Measurements from ENCODE around the gene NPIPB12.
"Not testable (repeated sequence)": the region's sequence is repeated elsewhere in the genome, so short reads cannot be mapped to it uniquely, and the experiment has no call there.

NPIPB12 gene

GRCh38 chr16:29506308-29506707 lies at the start of gene NPIPB12:
Gene NPIPB12 (minus strand): TSS chr16:29506408.
- H3K27ac ChIP-seq (ENCODE audit: low read depth in 2 of 2, low read length in 2 of 2); H3K4me3 ChIP-seq (ENCODE audit: low read length in 2 of 2); H3K36me3 ChIP-seq (ENCODE audit: control insufficient read depth in 2 of 2, insufficient read depth in 2 of 2, low read length in 2 of 2); H3K9ac ChIP-seq (ENCODE audit: low read depth in 1 of 2, low read length in 2 of 2); H3K4me1 ChIP-seq (ENCODE audit: control insufficient read depth in 2 of 2, insufficient read depth in 2 of 2, low read length in 2 of 2); H3K27me3 ChIP-seq (ENCODE audit: control insufficient read depth in 2 of 2, insufficient read depth in 2 of 2, low read length in 2 of 2); H3K9me3 ChIP-seq (ENCODE audit: control insufficient read depth in 2 of 2, low read length in 2 of 2): not testable (repeated sequence)

DNA sequence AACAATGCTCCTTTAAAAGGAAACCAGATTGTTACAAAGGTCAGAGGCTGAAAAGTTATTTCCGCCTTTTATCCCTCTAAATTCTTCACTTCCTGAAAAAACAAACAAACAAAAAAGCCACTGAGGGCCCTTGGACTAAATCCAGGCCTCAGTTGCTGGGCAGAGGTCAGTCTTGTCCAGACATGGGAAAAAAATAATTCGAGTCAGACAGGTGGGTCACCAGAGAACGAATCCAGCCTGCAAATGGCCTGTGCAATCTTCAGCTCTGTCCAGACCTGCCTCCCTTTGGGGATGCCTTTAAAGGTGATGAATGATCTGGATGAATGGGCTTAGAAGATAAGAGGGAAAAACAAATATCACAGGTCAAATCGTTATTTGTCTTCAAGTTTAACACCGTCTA lies 15.3 kb upstream of the NPIPB12 start:
- not testable (repeated sequence) for H3K36me3 ChIP-seq (ENCODE audit: control insufficient read depth in 2 of 2, insufficient read depth in 2 of 2, low read length in 2 of 2); H3K4me1 ChIP-seq (ENCODE audit: control insufficient read depth in 2 of 2, insufficient read depth in 2 of 2, low read length in 2 of 2); H3K9ac ChIP-seq (ENCODE audit: low read depth in 1 of 2, low read length in 2 of 2); H3K9me3 ChIP-seq (ENCODE audit: control insufficient read depth in 2 of 2, low read length in 2 of 2); H3K27ac ChIP-seq (ENCODE audit: low read depth in 2 of 2, low read length in 2 of 2); H3K27me3 ChIP-seq (ENCODE audit: control insufficient read depth in 2 of 2, insufficient read depth in 2 of 2, low read length in 2 of 2); H3K4me3 ChIP-seq (ENCODE audit: low read length in 2 of 2)

- H3K4me3 ChIP-seq (ENCODE audit: low read length in 2 of 2); H3K4me1 ChIP-seq (ENCODE audit: control insufficient read depth in 2 of 2, insufficient read depth in 2 of 2, low read length in 2 of 2); H3K9ac ChIP-seq (ENCODE audit: low read depth in 1 of 2, low read length in 2 of 2); H3K27ac ChIP-seq (ENCODE audit: low read depth in 2 of 2, low read length in 2 of 2); H3K36me3 ChIP-seq (ENCODE audit: control insufficient read depth in 2 of 2, insufficient read depth in 2 of 2, low read length in 2 of 2); H3K9me3 ChIP-seq (ENCODE audit: control insufficient read depth in 2 of 2, low read length in 2 of 2); H3K27me3 ChIP-seq (ENCODE audit: control insufficient read depth in 2 of 2, insufficient read depth in 2 of 2, low read length in 2 of 2): not testable (repeated sequence)
Measured at GRCh38 chr16:29482276-29482675, 23.9 kb downstream of the NPIPB12 start.

DNA sequence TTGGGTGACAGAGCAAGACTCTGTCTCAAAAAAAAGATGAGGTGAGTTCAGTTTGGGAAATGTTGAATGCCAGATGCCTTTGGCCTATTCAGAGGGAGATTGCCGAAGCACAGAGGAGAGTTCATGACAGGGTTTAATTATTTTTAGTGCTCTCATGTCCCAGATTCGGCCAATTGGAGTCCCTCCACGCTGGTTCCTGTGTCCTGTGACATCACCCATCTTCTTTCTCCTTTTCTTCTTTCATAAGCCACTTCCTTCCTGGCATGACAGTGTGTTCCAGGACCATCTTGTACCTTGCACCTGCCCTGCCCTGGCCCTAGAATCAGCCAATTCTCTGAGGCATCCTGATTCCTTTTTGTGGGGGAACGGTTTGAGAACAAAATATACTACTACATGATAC lies 34.1 kb downstream of the NPIPB12 start:
- H3K9me3 ChIP-seq (ENCODE audit: control insufficient read depth in 2 of 2, low read length in 2 of 2); H3K36me3 ChIP-seq (ENCODE audit: control insufficient read depth in 2 of 2, insufficient read depth in 2 of 2, low read length in 2 of 2); H3K4me1 ChIP-seq (ENCODE audit: control insufficient read depth in 2 of 2, insufficient read depth in 2 of 2, low read length in 2 of 2); H3K27me3 ChIP-seq (ENCODE audit: control insufficient read depth in 2 of 2, insufficient read depth in 2 of 2, low read length in 2 of 2); H3K27ac ChIP-seq (ENCODE audit: low read depth in 2 of 2, low read length in 2 of 2); H3K4me3 ChIP-seq (ENCODE audit: low read length in 2 of 2); H3K9ac ChIP-seq (ENCODE audit: low read depth in 1 of 2, low read length in 2 of 2): not testable (repeated sequence)

- not testable (repeated sequence) for H3K9me3 ChIP-seq (ENCODE audit: control insufficient read depth in 2 of 2, low read length in 2 of 2); H3K27me3 ChIP-seq (ENCODE audit: control insufficient read depth in 2 of 2, insufficient read depth in 2 of 2, low read length in 2 of 2); H3K4me1 ChIP-seq (ENCODE audit: control insufficient read depth in 2 of 2, insufficient read depth in 2 of 2, low read length in 2 of 2); H3K27ac ChIP-seq (ENCODE audit: low read depth in 2 of 2, low read length in 2 of 2); H3K36me3 ChIP-seq (ENCODE audit: control insufficient read depth in 2 of 2, insufficient read depth in 2 of 2, low read length in 2 of 2); H3K4me3 ChIP-seq (ENCODE audit: low read length in 2 of 2); H3K9ac ChIP-seq (ENCODE audit: low read depth in 1 of 2, low read length in 2 of 2)
Measured at GRCh38 chr16:29469660-29470059, 36.5 kb downstream of the NPIPB12 start.

GRCh38 chr16:29467654-29468366 lies 38.4 kb downstream of the NPIPB12 start:
- H3K36me3 ChIP-seq (ENCODE audit: control insufficient read depth in 2 of 2, insufficient read depth in 2 of 2, low read length in 2 of 2); H3K9ac ChIP-seq (ENCODE audit: low read depth in 1 of 2, low read length in 2 of 2); H3K27me3 ChIP-seq (ENCODE audit: control insufficient read depth in 2 of 2, insufficient read depth in 2 of 2, low read length in 2 of 2); H3K9me3 ChIP-seq (ENCODE audit: control insufficient read depth in 2 of 2, low read length in 2 of 2); H3K27ac ChIP-seq (ENCODE audit: low read depth in 2 of 2, low read length in 2 of 2); H3K4me3 ChIP-seq (ENCODE audit: low read length in 2 of 2); H3K4me1 ChIP-seq (ENCODE audit: control insufficient read depth in 2 of 2, insufficient read depth in 2 of 2, low read length in 2 of 2): not testable (repeated sequence)

- not testable (repeated sequence) for H3K27ac ChIP-seq (ENCODE audit: low read depth in 2 of 2, low read length in 2 of 2); H3K4me1 ChIP-seq (ENCODE audit: control insufficient read depth in 2 of 2, insufficient read depth in 2 of 2, low read length in 2 of 2); H3K4me3 ChIP-seq (ENCODE audit: low read length in 2 of 2); H3K9ac ChIP-seq (ENCODE audit: low read depth in 1 of 2, low read length in 2 of 2); H3K9me3 ChIP-seq (ENCODE audit: control insufficient read depth in 2 of 2, low read length in 2 of 2); H3K36me3 ChIP-seq (ENCODE audit: control insufficient read depth in 2 of 2, insufficient read depth in 2 of 2, low read length in 2 of 2); H3K27me3 ChIP-seq (ENCODE audit: control insufficient read depth in 2 of 2, insufficient read depth in 2 of 2, low read length in 2 of 2)
Measured at GRCh38 chr16:29466904-29467303, 39.3 kb downstream of the NPIPB12 start.

DNA sequence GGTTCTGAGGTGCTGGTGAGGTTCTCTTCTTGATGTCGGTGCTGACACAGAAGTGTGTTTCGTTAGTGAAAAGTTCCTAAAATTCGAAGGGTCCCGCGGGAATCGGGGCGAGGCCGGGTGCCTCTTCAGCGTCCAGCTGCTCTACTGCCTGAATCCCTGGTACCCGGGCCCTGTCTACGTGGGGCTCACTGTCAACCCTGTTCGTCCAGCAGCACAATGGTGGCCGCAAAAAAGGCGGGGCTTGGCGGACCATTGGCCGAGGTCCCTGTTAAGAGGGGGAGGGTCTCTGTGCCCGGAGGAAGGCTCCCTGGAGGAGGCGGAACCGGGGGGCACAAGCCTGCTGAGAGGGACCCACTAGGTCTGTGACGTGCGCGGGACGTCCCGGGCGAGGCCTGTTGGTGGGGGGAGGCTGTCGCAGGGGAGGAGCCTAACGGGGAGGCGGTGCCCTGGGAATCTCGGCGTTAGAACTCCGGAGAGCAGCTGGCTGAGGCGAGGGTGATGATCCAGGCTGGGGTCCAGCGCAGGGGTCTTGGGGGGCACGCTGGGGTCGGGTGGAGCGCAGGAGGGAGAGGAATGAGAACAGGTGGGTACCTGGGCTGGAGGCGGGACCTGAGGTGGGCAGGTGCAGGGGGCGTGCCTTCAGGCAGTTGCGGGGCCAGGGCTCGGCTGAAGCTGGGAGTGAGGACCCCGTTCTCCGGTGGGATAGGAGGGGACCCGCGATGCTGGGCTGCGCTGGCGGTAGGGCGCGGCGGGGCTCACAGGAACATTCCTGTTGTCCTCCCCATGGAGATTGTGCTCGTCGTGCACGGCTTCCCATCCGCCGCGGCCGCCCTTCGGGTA lies 40.0 kb downstream of the NPIPB12 start:
- H3K4me3 ChIP-seq (ENCODE audit: low read length in 2 of 2); H3K9me3 ChIP-seq (ENCODE audit: control insufficient read depth in 2 of 2, low read length in 2 of 2); H3K4me1 ChIP-seq (ENCODE audit: control insufficient read depth in 2 of 2, insufficient read depth in 2 of 2, low read length in 2 of 2); H3K27ac ChIP-seq (ENCODE audit: low read depth in 2 of 2, low read length in 2 of 2); H3K27me3 ChIP-seq (ENCODE audit: control insufficient read depth in 2 of 2, insufficient read depth in 2 of 2, low read length in 2 of 2); H3K36me3 ChIP-seq (ENCODE audit: control insufficient read depth in 2 of 2, insufficient read depth in 2 of 2, low read length in 2 of 2); H3K9ac ChIP-seq (ENCODE audit: low read depth in 1 of 2, low read length in 2 of 2): not testable (repeated sequence)

DNA sequence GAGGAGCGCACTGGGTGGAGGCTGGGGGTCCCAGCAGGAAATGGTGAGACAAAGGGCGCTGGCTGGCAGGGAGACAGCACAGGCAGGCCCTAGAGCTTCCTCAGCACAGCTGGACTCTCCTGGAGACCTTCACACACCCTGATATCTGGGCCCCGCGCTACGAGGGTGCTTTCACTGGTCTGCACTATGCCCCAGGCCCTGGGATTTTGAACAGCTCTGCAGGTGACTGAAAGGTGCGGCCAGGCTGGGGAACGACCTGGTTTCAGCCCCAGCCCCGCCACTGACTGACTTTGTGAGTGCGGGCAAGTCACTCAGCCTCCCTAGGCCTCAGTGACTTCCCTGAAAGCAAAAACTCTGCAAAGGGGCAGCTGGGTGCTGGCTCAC lies 45.6 kb downstream of the NPIPB12 start:
- not testable (repeated sequence) for H3K36me3 ChIP-seq (ENCODE audit: control insufficient read depth in 2 of 2, insufficient read depth in 2 of 2, low read length in 2 of 2); H3K9ac ChIP-seq (ENCODE audit: low read depth in 1 of 2, low read length in 2 of 2); H3K9me3 ChIP-seq (ENCODE audit: control insufficient read depth in 2 of 2, low read length in 2 of 2); H3K4me3 ChIP-seq (ENCODE audit: low read length in 2 of 2); H3K27me3 ChIP-seq (ENCODE audit: control insufficient read depth in 2 of 2, insufficient read depth in 2 of 2, low read length in 2 of 2); H3K27ac ChIP-seq (ENCODE audit: low read depth in 2 of 2, low read length in 2 of 2); H3K4me1 ChIP-seq (ENCODE audit: control insufficient read depth in 2 of 2, insufficient read depth in 2 of 2, low read length in 2 of 2)

GRCh38 chr16:29459706-29460646 lies 46.2 kb downstream of the NPIPB12 start, which contains the start of gene SULT1A4:
Gene SULT1A4 (plus strand): TSS chr16:29459913. CDS start chr16:29461386, 1,473 bp downstream.
- H3K4me3 ChIP-seq (ENCODE audit: low read length in 2 of 2); H3K9me3 ChIP-seq (ENCODE audit: control insufficient read depth in 2 of 2, low read length in 2 of 2); H3K27ac ChIP-seq (ENCODE audit: low read depth in 2 of 2, low read length in 2 of 2); H3K9ac ChIP-seq (ENCODE audit: low read depth in 1 of 2, low read length in 2 of 2); H3K4me1 ChIP-seq (ENCODE audit: control insufficient read depth in 2 of 2, insufficient read depth in 2 of 2, low read length in 2 of 2); H3K36me3 ChIP-seq (ENCODE audit: control insufficient read depth in 2 of 2, insufficient read depth in 2 of 2, low read length in 2 of 2); H3K27me3 ChIP-seq (ENCODE audit: control insufficient read depth in 2 of 2, insufficient read depth in 2 of 2, low read length in 2 of 2): not testable (repeated sequence)

All from mucosa of rectum (tissue), 2 donors.